ENCODE measurements around the gene INHBB. TPM values are rescaled to one million over a fixed set of nuclear protein-coding genes. Genes with fewer than 3 reads are reported as not detected.
"Not testable (repeated sequence)": the region's sequence is repeated elsewhere in the genome, so short reads cannot be mapped to it uniquely, and the experiment has no call there.

The INHBB gene
- total RNA-seq, 4 donors from 2014 or later = 0.20 to 1.1 (median 0.41) TPM; not detected in 1

- no peaks in the 10 kb centered on the region for H3K4me1 ChIP-seq
- H3K27ac ChIP-seq = no peak overlapping the region
- no peaks in the 10 kb centered on the region for H3K36me3 ChIP-seq
- DNase-seq = peak; percentile 2
- in situ Hi-C loops (cut with MboI; ENCODE audit: low pct_ligation_motif_present in 1 of 4, low pct_unique_long_range_greater_than_20kb in 1 of 4, low sequenced_read_pairs in 3 of 4) (no loop called here), intact Hi-C loops (cut with DNase I; ENCODE audit: low total_unique reads) (no loop called here)
- H3K27me3 ChIP-seq = no peaks in the 10 kb centered on the region
- H3K4me3 ChIP-seq = no peak overlapping the region
- H3K9me3 ChIP-seq = no peaks in the 10 kb centered on the region
- no peak for TF ChIP-seq POLR2A (IDR thresholded peaks at IDR 0.05)
- no peak for TF ChIP-seq CTCF (IDR thresholded peaks at IDR 0.05)
- TF ChIP-seq EP300 (IDR thresholded peaks at IDR 0.05; ENCODE audit: low read depth) = no peak
- TF ChIP-seq POLR2AphosphoS5 (IDR thresholded peaks at IDR 0.05) = no peak
- 66 to 90% methylated on average over 2 to 9 of the region's 9 CpGs for WGBS, 2 donors (ENCODE audit: low coverage in 1 of 2)
These were observed 43.1 kb downstream of the INHBB start for GRCh38 chr2:120389036-120389391.

- TF ChIP-seq EP300 (IDR thresholded peaks at IDR 0.05; ENCODE audit: low read depth) (no peak), POLR2A (IDR thresholded peaks at IDR 0.05) (no peak), CTCF (IDR thresholded peaks at IDR 0.05) (no peak), POLR2AphosphoS5 (IDR thresholded peaks at IDR 0.05) (no peak)
- H3K9me3 ChIP-seq = no peaks in the 10 kb centered on the region
- H3K36me3 ChIP-seq = no peaks in the 10 kb centered on the region
- H3K4me3 ChIP-seq = no peak overlapping the region
- no peak overlapping the region for H3K27ac ChIP-seq
- 81 to 83% methylated on average over 6 to 11 of the region's 11 CpGs for WGBS, 2 donors (ENCODE audit: low coverage in 1 of 2)
- peak; percentile 5 for DNase-seq
- H3K4me1 ChIP-seq = no peaks in the 10 kb centered on the region
- no peaks in the 10 kb centered on the region for H3K27me3 ChIP-seq
- intact Hi-C loops (cut with DNase I; ENCODE audit: low total_unique reads) = no loop called here
- in situ Hi-C loops (cut with MboI; ENCODE audit: low pct_ligation_motif_present in 1 of 4, low pct_unique_long_range_greater_than_20kb in 1 of 4, low sequenced_read_pairs in 3 of 4) = no loop called here
These were observed 44.6 kb downstream of the INHBB start for GRCh38 chr2:120390381-120391055.

- WGBS, 2 donors (ENCODE audit: low coverage in 1 of 2) = 69 to 80% methylated on average over 2 of the region's 2 CpGs
- in situ Hi-C loops (cut with MboI; ENCODE audit: low pct_ligation_motif_present in 1 of 4, low pct_unique_long_range_greater_than_20kb in 1 of 4, low sequenced_read_pairs in 3 of 4); H3K27ac ChIP-seq; H3K36me3 ChIP-seq; DNase-seq; H3K4me3 ChIP-seq; intact Hi-C loops (cut with DNase I; ENCODE audit: low total_unique reads); H3K9me3 ChIP-seq; H3K27me3 ChIP-seq; H3K4me1 ChIP-seq: not testable (repeated sequence)
These were observed 45.4 kb downstream of the INHBB start for GRCh38 chr2:120391382-120391781.

- WGBS, 2 donors (ENCODE audit: low coverage in 1 of 2) = 89% methylated on average over 16 of the region's 16 CpGs; no CpG with 5 or more reads in 1 of the 2 donors
- DNase-seq = peak; percentile 2
These were observed 46.2 kb downstream of the INHBB start for GRCh38 chr2:120391911-120392665.

More at GRCh38 chr2:120391911-120392665, 46.2 kb downstream of the INHBB start:
- Histone ChIP-seq H3K36me3 (no peaks in the 10 kb centered on the region), H3K4me1 (no peaks in the 10 kb centered on the region), H3K27me3 (peaks cover 6% of the 10 kb centered on the region), H3K27ac (no peak overlapping the region), H3K9me3 (no peaks in the 10 kb centered on the region), H3K4me3 (no peak overlapping the region)
- intact Hi-C loops (cut with DNase I; ENCODE audit: low total_unique reads) = no loop called here
- TF ChIP-seq POLR2AphosphoS5 (IDR thresholded peaks at IDR 0.05) = no peak
- TF ChIP-seq POLR2A (IDR thresholded peaks at IDR 0.05) = no peak
- no peak for TF ChIP-seq CTCF (IDR thresholded peaks at IDR 0.05)
- TF ChIP-seq EP300 (IDR thresholded peaks at IDR 0.05; ENCODE audit: low read depth) = no peak
- in situ Hi-C loops (cut with MboI; ENCODE audit: low pct_ligation_motif_present in 1 of 4, low pct_unique_long_range_greater_than_20kb in 1 of 4, low sequenced_read_pairs in 3 of 4) = no loop called here

All from transverse colon (tissue), 4 donors.